ENCODE measurements around the gene TMEM125. TPM values are rescaled to one million over a fixed set of nuclear protein-coding genes. Genes with fewer than 3 reads are reported as not detected.

The TMEM125 gene
- total RNA-seq, 4 donors from 2014 or later, result 0.20 to 2.6 (median 0.21) TPM; not detected in 1

- no peak for TF ChIP-seq POLR2A (IDR thresholded peaks at IDR 0.05)
- peak in 1 of 5 experiments; percentile 6 for TF ChIP-seq CTCF (IDR thresholded peaks at IDR 0.05)
- Histone ChIP-seq H3K4me1 (no peaks in the 10 kb centered on the region), H3K9me3 (no peaks in the 10 kb centered on the region), H3K36me3 (no peaks in the 10 kb centered on the region), H3K27me3 (no peaks in the 10 kb centered on the region), H3K4me3 (peak within 1 kb of the TSS in 1 of 4 donors; percentile 1), H3K27ac (peak within 1 kb of the TSS in 1 of 4 donors; percentile 30)
- DNase-seq (ENCODE audit: low spot score in 2 of 2), result no peak
- WGBS, 2 donors, result 54% methylated on average over 14 to 19 of the region's 19 CpGs
Measured at GRCh38 chr1:43285269-43285990, 15.6 kb downstream of the TMEM125 start, which contains the start of gene C1orf210. Gene C1orf210 (minus strand): TSS chr1:43285581. CDS start chr1:43283270, 2,311 bp downstream.

- Histone ChIP-seq H3K4me3 (no peak overlapping the region), H3K36me3 (no peaks in the 10 kb centered on the region), H3K9me3 (no peaks in the 10 kb centered on the region), H3K27ac (no peak overlapping the region), H3K4me1 (no peaks in the 10 kb centered on the region), H3K27me3 (no peaks in the 10 kb centered on the region)
- TF ChIP-seq EP300 (IDR thresholded peaks at IDR 0.05) (no peak), CTCF (IDR thresholded peaks at IDR 0.05) (no peak)
- WGBS, 2 donors, result 90 to 95% methylated on average over 11 of the region's 11 CpGs
- no peak for DNase-seq (ENCODE audit: low spot score in 2 of 2)
Measured at GRCh38 chr1:43286115-43286514, 16.3 kb downstream of the TMEM125 start.

DNA sequence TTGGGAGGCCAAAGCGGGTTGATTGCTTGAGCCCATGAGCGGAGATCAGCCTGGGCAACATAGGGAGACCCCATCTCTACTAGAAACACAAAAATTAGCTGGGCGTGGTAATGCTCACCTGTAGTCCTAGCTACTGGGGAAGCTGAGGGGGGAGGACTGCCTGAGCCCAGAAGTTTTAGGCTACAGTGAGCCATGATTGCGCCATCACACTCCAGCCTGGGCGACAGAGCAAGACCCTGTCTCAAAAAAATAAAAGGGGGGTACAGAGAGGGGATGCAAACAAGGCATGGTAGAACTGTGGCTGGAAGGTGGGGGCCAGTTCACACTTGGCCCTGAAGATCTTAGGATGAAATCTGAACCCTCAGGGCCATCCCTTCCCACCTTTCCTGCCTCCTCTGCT, 16.8 kb downstream of the TMEM125 start:
- Histone ChIP-seq H3K4me3 (no peak overlapping the region), H3K9me3 (no peaks in the 10 kb centered on the region), H3K27ac (no peak overlapping the region), H3K27me3 (no peaks in the 10 kb centered on the region), H3K36me3 (no peaks in the 10 kb centered on the region), H3K4me1 (no peaks in the 10 kb centered on the region)
- WGBS, 2 donors, result 91 to 97% methylated on average over 5 of the region's 5 CpGs
- TF ChIP-seq POLR2A (IDR thresholded peaks at IDR 0.05), result no peak
- no peak for TF ChIP-seq EP300 (IDR thresholded peaks at IDR 0.05)
- no peak for TF ChIP-seq CTCF (IDR thresholded peaks at IDR 0.05)
- DNase-seq (ENCODE audit: low spot score in 2 of 2), result no peak

GRCh38 chr1:43288058-43288784, 18.4 kb downstream of the TMEM125 start:
- no peak for DNase-seq (ENCODE audit: low spot score in 2 of 2)
- WGBS, 2 donors, result 86 to 92% methylated on average over 9 of the region's 9 CpGs
- Histone ChIP-seq H3K27me3 (no peaks in the 10 kb centered on the region), H3K36me3 (no peaks in the 10 kb centered on the region), H3K4me1 (peaks cover 0 to 4% (median 0%) of the 10 kb centered on the region in 4 donors), H3K9me3 (no peaks in the 10 kb centered on the region), H3K27ac (peak overlapping the region in 1 of 4 donors; percentile 39), H3K4me3 (no peak overlapping the region)
- no peak for TF ChIP-seq EP300 (IDR thresholded peaks at IDR 0.05)
- no peak for TF ChIP-seq CTCF (IDR thresholded peaks at IDR 0.05)
- TF ChIP-seq POLR2A (IDR thresholded peaks at IDR 0.05), result no peak

Measured in tibial nerve (tissue), 4 donors.